Measurements from ENCODE around the gene KCNH1. TPM values are rescaled to one million over a fixed set of nuclear protein-coding genes. Genes with fewer than 3 reads are reported as not detected.

Gene KCNH1
- polyA plus RNA-seq, 1 donor from 2014 or later: 3.9 TPM

DNA sequence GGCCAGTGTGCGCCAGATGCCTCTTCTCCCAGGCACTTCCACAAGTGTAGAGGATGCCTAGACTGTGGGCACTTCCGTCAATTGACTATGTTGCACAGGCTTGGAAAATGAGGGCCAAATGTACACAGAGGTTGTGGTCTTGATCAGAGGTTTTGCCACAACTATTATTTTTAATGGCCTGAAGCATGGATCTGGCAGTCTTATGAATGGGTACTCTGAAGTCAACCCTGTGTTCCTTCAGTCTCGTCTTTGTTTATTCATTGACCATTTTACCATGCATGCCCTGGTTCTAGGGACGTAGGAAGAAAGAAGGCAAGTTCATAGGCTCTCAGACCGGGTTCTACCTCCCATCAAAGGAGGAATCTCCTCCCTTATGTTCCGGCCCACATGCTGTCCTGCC, 476.1 kb downstream of the KCNH1 start:
- H3K9me2 ChIP-seq (ENCODE audit: insufficient read depth, low read length): no peaks in the 10 kb centered on the region
- no peaks in the 10 kb centered on the region for H3K79me2 ChIP-seq (replicated peaks; ENCODE audit: insufficient read depth, low read length)
- no peak overlapping the region for H3K27ac ChIP-seq (ENCODE audit: low read length)
- no peaks in the 10 kb centered on the region for H4K20me1 ChIP-seq (ENCODE audit: insufficient read depth)
- no peak overlapping the region for H3K4me3 ChIP-seq (ENCODE audit: low read length)
- H3K9ac ChIP-seq (ENCODE audit: low read length): no peak overlapping the region
- TF ChIP-seq TAF1 (IDR thresholded peaks at IDR 0.05; ENCODE audit: low read depth) (no peak), RAD21 (conservative IDR thresholded peaks at IDR 0.05) (no peak), EP300 (conservative IDR thresholded peaks at IDR 0.05; ENCODE audit: poor library complexity, severe bottlenecking) (no peak), EZH2 (IDR thresholded peaks at IDR 0.05; ENCODE audit: borderline replicate concordance, insufficient read depth, low read length, poor library complexity, severe bottlenecking) (no peak), POLR2AphosphoS5 (IDR thresholded peaks at IDR 0.05) (no peak), MXI1 (conservative IDR thresholded peaks at IDR 0.05; ENCODE audit: poor library complexity, severe bottlenecking) (no peak), SMC3 (conservative IDR thresholded peaks at IDR 0.05; ENCODE audit: poor library complexity) (no peak)
- TF ChIP-seq, protein P1, sequence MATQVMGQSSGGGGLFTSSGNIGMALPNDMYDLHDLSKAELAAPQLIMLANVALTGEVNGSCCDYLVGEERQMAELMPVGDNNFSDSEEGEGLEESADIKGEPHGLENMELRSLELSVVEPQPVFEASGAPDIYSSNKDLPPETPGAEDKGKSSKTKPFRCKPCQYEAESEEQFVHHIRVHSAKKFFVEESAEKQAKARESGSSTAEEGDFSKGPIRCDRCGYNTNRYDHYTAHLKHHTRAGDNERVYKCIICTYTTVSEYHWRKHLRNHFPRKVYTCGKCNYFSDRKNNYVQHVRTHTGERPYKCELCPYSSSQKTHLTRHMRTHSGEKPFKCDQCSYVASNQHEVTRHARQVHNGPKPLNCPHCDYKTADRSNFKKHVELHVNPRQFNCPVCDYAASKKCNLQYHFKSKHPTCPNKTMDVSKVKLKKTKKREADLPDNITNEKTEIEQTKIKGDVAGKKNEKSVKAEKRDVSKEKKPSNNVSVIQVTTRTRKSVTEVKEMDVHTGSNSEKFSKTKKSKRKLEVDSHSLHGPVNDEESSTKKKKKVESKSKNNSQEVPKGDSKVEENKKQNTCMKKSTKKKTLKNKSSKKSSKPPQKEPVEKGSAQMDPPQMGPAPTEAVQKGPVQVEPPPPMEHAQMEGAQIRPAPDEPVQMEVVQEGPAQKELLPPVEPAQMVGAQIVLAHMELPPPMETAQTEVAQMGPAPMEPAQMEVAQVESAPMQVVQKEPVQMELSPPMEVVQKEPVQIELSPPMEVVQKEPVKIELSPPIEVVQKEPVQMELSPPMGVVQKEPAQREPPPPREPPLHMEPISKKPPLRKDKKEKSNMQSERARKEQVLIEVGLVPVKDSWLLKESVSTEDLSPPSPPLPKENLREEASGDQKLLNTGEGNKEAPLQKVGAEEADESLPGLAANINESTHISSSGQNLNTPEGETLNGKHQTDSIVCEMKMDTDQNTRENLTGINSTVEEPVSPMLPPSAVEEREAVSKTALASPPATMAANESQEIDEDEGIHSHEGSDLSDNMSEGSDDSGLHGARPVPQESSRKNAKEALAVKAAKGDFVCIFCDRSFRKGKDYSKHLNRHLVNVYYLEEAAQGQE (IDR thresholded peaks at IDR 0.05; ENCODE audit: borderline replicate concordance): no peak
- TF ChIP-seq, protein P2, sequence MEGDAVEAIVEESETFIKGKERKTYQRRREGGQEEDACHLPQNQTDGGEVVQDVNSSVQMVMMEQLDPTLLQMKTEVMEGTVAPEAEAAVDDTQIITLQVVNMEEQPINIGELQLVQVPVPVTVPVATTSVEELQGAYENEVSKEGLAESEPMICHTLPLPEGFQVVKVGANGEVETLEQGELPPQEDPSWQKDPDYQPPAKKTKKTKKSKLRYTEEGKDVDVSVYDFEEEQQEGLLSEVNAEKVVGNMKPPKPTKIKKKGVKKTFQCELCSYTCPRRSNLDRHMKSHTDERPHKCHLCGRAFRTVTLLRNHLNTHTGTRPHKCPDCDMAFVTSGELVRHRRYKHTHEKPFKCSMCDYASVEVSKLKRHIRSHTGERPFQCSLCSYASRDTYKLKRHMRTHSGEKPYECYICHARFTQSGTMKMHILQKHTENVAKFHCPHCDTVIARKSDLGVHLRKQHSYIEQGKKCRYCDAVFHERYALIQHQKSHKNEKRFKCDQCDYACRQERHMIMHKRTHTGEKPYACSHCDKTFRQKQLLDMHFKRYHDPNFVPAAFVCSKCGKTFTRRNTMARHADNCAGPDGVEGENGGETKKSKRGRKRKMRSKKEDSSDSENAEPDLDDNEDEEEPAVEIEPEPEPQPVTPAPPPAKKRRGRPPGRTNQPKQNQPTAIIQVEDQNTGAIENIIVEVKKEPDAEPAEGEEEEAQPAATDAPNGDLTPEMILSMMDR (IDR thresholded peaks at IDR 0.05; ENCODE audit: poor library complexity, severe bottlenecking): no peak
- no peak overlapping the region for H2AFZ ChIP-seq (ENCODE audit: low read depth, low read length)
- no peaks in the 10 kb centered on the region for H3F3A ChIP-seq (ENCODE audit: insufficient read depth, low read length, poor library complexity, severe bottlenecking)
- no peak overlapping the region for H3K4me2 ChIP-seq (ENCODE audit: low read length)
- H3K27me3 ChIP-seq (ENCODE audit: insufficient read depth, low read depth, low read length): no peaks in the 10 kb centered on the region
- no peaks in the 10 kb centered on the region for H3K9me3 ChIP-seq (ENCODE audit: low read length)
- no peaks in the 10 kb centered on the region for H3K36me3 ChIP-seq (ENCODE audit: insufficient read depth, low read length)

DNA sequence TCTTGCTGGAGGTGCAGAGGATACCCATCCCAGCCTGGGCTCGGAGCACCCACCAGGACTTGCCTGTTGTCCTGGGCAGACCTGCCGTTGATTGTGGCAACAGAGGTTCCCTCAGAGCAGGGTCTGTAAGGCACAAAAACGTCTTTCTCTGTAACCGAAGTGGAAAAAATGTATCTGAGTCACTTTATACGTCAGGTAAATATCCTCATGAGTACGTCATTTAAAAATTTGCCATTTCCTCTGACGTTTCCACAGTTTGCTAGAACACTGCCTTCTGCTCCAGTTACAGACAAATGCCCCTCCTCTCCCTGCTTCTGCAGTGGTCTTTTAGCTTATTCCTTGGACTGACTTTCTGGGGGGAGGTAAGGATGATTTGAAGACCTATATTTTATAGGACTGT, 478.4 kb downstream of the KCNH1 start:
- Histone ChIP-seq H4K20me1 (ENCODE audit: insufficient read depth) (no peaks in the 10 kb centered on the region), H3K9me3 (ENCODE audit: low read length) (no peaks in the 10 kb centered on the region), H3K4me3 (ENCODE audit: low read length) (no peak overlapping the region), H3K4me2 (ENCODE audit: low read length) (no peak overlapping the region), H3K9ac (ENCODE audit: low read length) (no peak overlapping the region), H3K9me2 (ENCODE audit: insufficient read depth, low read length) (no peaks in the 10 kb centered on the region), H3K79me2 (replicated peaks; ENCODE audit: insufficient read depth, low read length) (no peaks in the 10 kb centered on the region), H3F3A (ENCODE audit: insufficient read depth, low read length, poor library complexity, severe bottlenecking) (no peaks in the 10 kb centered on the region), H2AFZ (ENCODE audit: low read depth, low read length) (no peak overlapping the region), H3K27ac (ENCODE audit: low read length) (no peak overlapping the region), H3K36me3 (ENCODE audit: insufficient read depth, low read length) (no peaks in the 10 kb centered on the region), H3K27me3 (ENCODE audit: insufficient read depth, low read depth, low read length) (no peaks in the 10 kb centered on the region)
- TF ChIP-seq TAF1 (IDR thresholded peaks at IDR 0.05; ENCODE audit: low read depth) (no peak), RAD21 (conservative IDR thresholded peaks at IDR 0.05) (no peak), SMC3 (conservative IDR thresholded peaks at IDR 0.05; ENCODE audit: poor library complexity) (no peak), MXI1 (conservative IDR thresholded peaks at IDR 0.05; ENCODE audit: poor library complexity, severe bottlenecking) (no peak), POLR2AphosphoS5 (IDR thresholded peaks at IDR 0.05) (no peak), EP300 (conservative IDR thresholded peaks at IDR 0.05; ENCODE audit: poor library complexity, severe bottlenecking) (no peak), EZH2 (IDR thresholded peaks at IDR 0.05; ENCODE audit: borderline replicate concordance, insufficient read depth, low read length, poor library complexity, severe bottlenecking) (no peak)
- TF ChIP-seq, protein P2 (IDR thresholded peaks at IDR 0.05; ENCODE audit: poor library complexity, severe bottlenecking): no peak
- TF ChIP-seq, protein P1 (IDR thresholded peaks at IDR 0.05; ENCODE audit: borderline replicate concordance): no peak

Measured in neural cell (in vitro differentiated cells).